ENCODE data around the gene SPON1. TPM values are rescaled to one million over a fixed set of nuclear protein-coding genes. Genes with fewer than 3 reads are reported as not detected.

The SPON1 gene
- total and polyA plus RNA-seq, 2 of the 8 experiments (the other 6 are each of a cell fraction or from before 2014, with no cell fraction given): 1.5 to 5.4 TPM

DNA sequence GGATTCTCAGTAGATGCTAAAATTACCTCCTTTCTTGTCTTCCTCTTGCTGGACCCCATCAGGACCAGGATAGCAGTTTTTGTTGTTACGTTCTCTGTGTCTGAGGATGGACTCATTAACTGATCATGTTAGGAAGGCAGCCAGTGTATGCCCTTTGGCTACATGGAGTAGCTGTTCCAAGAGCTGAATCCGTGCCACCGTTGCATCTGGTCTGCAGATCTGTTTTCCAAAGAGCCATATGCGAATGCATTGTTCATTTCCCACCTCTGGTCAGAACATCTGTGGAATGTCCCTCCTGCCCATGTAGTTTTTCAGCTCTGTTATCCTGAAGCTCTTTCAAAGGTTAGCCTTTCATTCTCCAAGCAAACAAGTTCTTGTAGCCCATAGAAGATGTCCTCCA lies 188.4 kb downstream of the SPON1 start:
- Histone ChIP-seq H3K9ac (replicated peaks in 1 of 4; ENCODE audit: extremely low read depth in 1 of 4, low read depth in 3 of 4, low read length in 3 of 4) (no peak overlapping the region), H2AFZ (ENCODE audit: low read length) (no peak overlapping the region), H3K14ac (ENCODE audit: insufficient read length) (no peak overlapping the region), H2BK15ac (ENCODE audit: low read length) (no peak overlapping the region), H3K18ac (ENCODE audit: extremely low read depth, low read length) (no peak overlapping the region), H2BK20ac (ENCODE audit: low read length) (no peak overlapping the region), H2AK5ac (ENCODE audit: low read depth, low read length) (no peak overlapping the region), H3K23me2 (ENCODE audit: low read depth, low read length) (no peaks in the 10 kb centered on the region; the same call in none of the 2 replicates), H4K8ac (ENCODE audit: extremely low read depth, insufficient read depth, low read length) (no peak overlapping the region), H3K4me1 (replicated peaks in 1 of 4; ENCODE audit: control insufficient read depth in 3 of 4, insufficient read depth in 4 of 4, low read length in 3 of 4) (no peaks in the 10 kb centered on the region), H3K79me2 (ENCODE audit: control insufficient read depth in 1 of 2, insufficient read depth in 2 of 2, low read length in 2 of 2) (no peaks in the 10 kb centered on the region), H3K79me1 (ENCODE audit: low read depth, low read length) (no peaks in the 10 kb centered on the region), H4K91ac (replicated peaks; ENCODE audit: insufficient read length, low read length) (no peak overlapping the region), H2BK5ac (ENCODE audit: low read depth, low read length) (no peak overlapping the region), H4K20me1 (replicated peaks in 1 of 2; ENCODE audit: control insufficient read depth in 1 of 2, insufficient read depth in 2 of 2, low read length in 2 of 2) (no peaks in the 10 kb centered on the region), H3K4ac (replicated peaks; ENCODE audit: insufficient read length, low read depth, low read length) (no peak overlapping the region), H2BK12ac (ENCODE audit: low read depth, low read length) (no peak overlapping the region), H3K4me2 (ENCODE audit: insufficient read depth in 1 of 2, low read depth in 2 of 2, low read length in 2 of 2) (no peak overlapping the region), H2BK120ac (replicated peaks; ENCODE audit: low read depth, low read length) (no peak overlapping the region), H3K56ac (replicated peaks; ENCODE audit: insufficient read length, low read depth, low read length) (no peak overlapping the region), H3K36me3 (ENCODE audit: control insufficient read depth in 2 of 4, insufficient read depth in 4 of 4, low read length in 3 of 4) (no peaks in the 10 kb centered on the region; a peak in 1 of 8 replicates), H3K9me3 (ENCODE audit: insufficient read depth in 2 of 2, low read depth in 1 of 2, low read length in 1 of 2) (peaks cover 14 to 22% of the 10 kb centered on the region in 2 experiments), H3K23ac (ENCODE audit: insufficient read length) (no peak overlapping the region), H3K27ac (ENCODE audit: low read depth, low read length) (no peak overlapping the region), H3K27me3 (replicated peaks in 1 of 4; ENCODE audit: control insufficient read depth in 3 of 4, extremely low read depth in 1 of 4, insufficient read depth in 3 of 4, low read length in 3 of 4) (no peaks in the 10 kb centered on the region), H4K5ac (ENCODE audit: insufficient read length, low read depth, low read length) (no peak overlapping the region), H3K4me3 (ENCODE audit: extremely low read depth in 1 of 4, insufficient read depth in 2 of 4, low read depth in 3 of 4, low read length in 4 of 4) (no peak overlapping the region)
- no peak for FAIRE-seq
- TF ChIP-seq GTF2F1 (IDR thresholded peaks at IDR 0.05; ENCODE audit: borderline replicate concordance, low read depth, low read length): no peak
- TF ChIP-seq, protein P1, sequence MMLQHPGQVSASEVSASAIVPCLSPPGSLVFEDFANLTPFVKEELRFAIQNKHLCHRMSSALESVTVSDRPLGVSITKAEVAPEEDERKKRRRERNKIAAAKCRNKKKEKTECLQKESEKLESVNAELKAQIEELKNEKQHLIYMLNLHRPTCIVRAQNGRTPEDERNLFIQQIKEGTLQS (IDR thresholded peaks at IDR 0.05; ENCODE audit: insufficient read depth, low read depth, low read length): no peak
- no peak for TF ChIP-seq GABPA (IDR thresholded peaks at IDR 0.05; ENCODE audit: borderline replicate concordance, insufficient read depth, low read length)
- no peak for TF ChIP-seq EZH2 (IDR thresholded peaks at IDR 0.05; ENCODE audit: low read depth, low read length, severe bottlenecking)
- no peak for TF ChIP-seq CHD2 (IDR thresholded peaks at IDR 0.05; ENCODE audit: low read length)
- TF ChIP-seq NANOG (IDR thresholded peaks at IDR 0.05; ENCODE audit: insufficient read depth, low read depth, low read length, poor library complexity, severe bottlenecking): no peak
- no peak for TF ChIP-seq JUND (IDR thresholded peaks at IDR 0.05; ENCODE audit: low read length)
- no peak for TF ChIP-seq RXRA (IDR thresholded peaks at IDR 0.05; ENCODE audit: insufficient read depth, low read depth, low read length)
- no peak for TF ChIP-seq BRCA1 (IDR thresholded peaks at IDR 0.05; ENCODE audit: low read depth, low read length)
- TF ChIP-seq, protein P2, sequence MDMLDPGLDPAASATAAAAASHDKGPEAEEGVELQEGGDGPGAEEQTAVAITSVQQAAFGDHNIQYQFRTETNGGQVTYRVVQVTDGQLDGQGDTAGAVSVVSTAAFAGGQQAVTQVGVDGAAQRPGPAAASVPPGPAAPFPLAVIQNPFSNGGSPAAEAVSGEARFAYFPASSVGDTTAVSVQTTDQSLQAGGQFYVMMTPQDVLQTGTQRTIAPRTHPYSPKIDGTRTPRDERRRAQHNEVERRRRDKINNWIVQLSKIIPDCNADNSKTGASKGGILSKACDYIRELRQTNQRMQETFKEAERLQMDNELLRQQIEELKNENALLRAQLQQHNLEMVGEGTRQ (IDR thresholded peaks at IDR 0.05; ENCODE audit: low read length): no peak
- no peak for TF ChIP-seq JUN (IDR thresholded peaks at IDR 0.05; ENCODE audit: low read depth, low read length)
- ChIA-PET POLR2A (ENCODE audit: partially characterized antibody) (no interaction called here), CTCF (ENCODE audit: partially characterized antibody) (interaction anchor here (1.0 to 1.8 kb wide), 2 partner anchors 10 to 195 kb away, joined by 3 to 7 read pairs; no protein-coding TSS in a partner anchor)
- DNase-seq (ENCODE audit: low read depth in 1 of 2, low spot score in 2 of 2): no peak
- WGBS, 2 experiments (ENCODE audit: extremely low coverage in 1 of 2, insufficient coverage in 1 of 2, insufficient read length in 1 of 2, insufficient replicate concordance in 2 of 2, low coverage in 1 of 2, low lambda C conversion rate in 2 of 2, missing lambda C conversion rate in 1 of 2): 87% methylated on average over 4 of the region's 4 CpGs; no CpG with 5 or more reads in 1 of the 2 experiments
